IPS DF 19.7 (cell line): ENCODE data around the gene FBXO31.
"Not testable (repeated sequence)": the region's sequence is repeated elsewhere in the genome, so short reads cannot be mapped to it uniquely, and the experiment has no call there.

Source experiments
- DNase-seq: peaks from one replicate; pipeline ENCODE4 v3.0.0-alpha.2; 2013; ENCODE audit warnings: low read depth, low spot score

Gene FBXO31

GRCh38 chr16:87365021-87365713 lies 18.4 kb downstream of the FBXO31 start:
- no peak for DNase-seq

- no peak for DNase-seq
Measured at GRCh38 chr16:87363771-87364455, 19.7 kb downstream of the FBXO31 start.

- not testable (repeated sequence) for DNase-seq
Measured at GRCh38 chr16:87362828-87363559, 20.6 kb downstream of the FBXO31 start.

GRCh38 chr16:87361916-87362619 lies 21.5 kb downstream of the FBXO31 start:
- no peak for DNase-seq

- DNase-seq, result no peak
Measured at GRCh38 chr16:87360862-87361610, 22.5 kb downstream of the FBXO31 start.

- no peak for DNase-seq
Measured at GRCh38 chr16:87359121-87359520, 24.5 kb downstream of the FBXO31 start.

GRCh38 chr16:87358696-87359095 lies 24.9 kb downstream of the FBXO31 start:
- DNase-seq, result no peak

GRCh38 chr16:87358250-87358649 lies 25.3 kb downstream of the FBXO31 start:
- DNase-seq, result no peak

- no peak for DNase-seq
Measured at GRCh38 chr16:87356491-87356853, 27.1 kb downstream of the FBXO31 start.

- DNase-seq, result no peak
Measured at GRCh38 chr16:87353613-87354012, 30.0 kb downstream of the FBXO31 start.

GRCh38 chr16:87352818-87353217 lies 30.8 kb downstream of the FBXO31 start:
- DNase-seq, result no peak

- DNase-seq, result no peak
Measured at GRCh38 chr16:87351320-87351698, 32.3 kb downstream of the FBXO31 start.

GRCh38 chr16:87350681-87351319 lies 32.8 kb downstream of the FBXO31 start:
- no peak for DNase-seq

- DNase-seq, result no peak
Measured at GRCh38 chr16:87350031-87350430, 33.5 kb downstream of the FBXO31 start.

- no peak for DNase-seq
Measured at GRCh38 chr16:87348616-87349157, 34.9 kb downstream of the FBXO31 start.

- DNase-seq, result no peak
Measured at GRCh38 chr16:87347932-87348615, 35.5 kb downstream of the FBXO31 start.

- DNase-seq, result no peak
Measured at GRCh38 chr16:87346517-87347060, 37.0 kb downstream of the FBXO31 start.

GRCh38 chr16:87345726-87346424 lies 37.7 kb downstream of the FBXO31 start:
- DNase-seq, result no peak
